Kidney (tissue), 14 donors: ENCODE measurements around the gene ZSWIM6. TPM values are rescaled to one million over a fixed set of nuclear protein-coding genes. Genes with fewer than 3 reads are reported as not detected.

Source experiments
- DNase-seq, 5 donors: peaks; one replicate each; pipeline ENCODE4 v3.0.0-alpha.2; 2013 to 2020
- FAIRE-seq: peaks from 2 replicates; lab custom pipeline; 2012; peaks lifted over from hg19 to GRCh38; lab: Jason Lieb, UNC
- H3K27ac ChIP-seq, 2 donors: one replicate each; pipeline ENCODE4 v1.7.0; 2013; ENCODE audit warnings: low read depth in 2 of 2, low read length in 2 of 2, inconsistent platforms in 1 of 2
- H3K27me3 ChIP-seq: one replicate; pipeline ENCODE4 v1.7.1; 2013; ENCODE audit warnings: low read length, inconsistent platforms; ENCODE audit not compliant: control insufficient read depth, insufficient read depth
- H3K36me3 ChIP-seq, 3 donors: one replicate each; pipeline versions ENCODE4 v1.7.0 to v1.7.1; 2013; ENCODE audit warnings: low read length in 3 of 3, control low read depth in 1 of 3, inconsistent platforms in 1 of 3; ENCODE audit not compliant: insufficient read depth in 3 of 3, control insufficient read depth in 2 of 3
- H3K4me1 ChIP-seq, 3 donors: one replicate each; pipeline versions ENCODE4 v1.7.0 to v1.7.1; 2013; ENCODE audit warnings: low read length in 3 of 3, inconsistent platforms in 1 of 3, low read depth in 1 of 3; ENCODE audit not compliant: control insufficient read depth in 2 of 3, insufficient read depth in 2 of 3
- H3K4me3 ChIP-seq, 3 donors: one replicate each; pipeline versions ENCODE4 v1.7.0 to v1.8.1; 2013; ENCODE audit warnings: low read length in 3 of 3, control low read depth in 1 of 3, inconsistent platforms in 1 of 3
- H3K9ac ChIP-seq, 3 donors: one replicate each; pipeline versions ENCODE4 v1.7.0 to v1.7.1; 2013; ENCODE audit warnings: low read length in 3 of 3, control low read depth in 1 of 3, inconsistent platforms in 1 of 3
- H3K9me3 ChIP-seq, 3 donors: one replicate each; pipeline versions ENCODE4 v1.7.0 to v1.7.1; 2013; ENCODE audit warnings: low read length in 3 of 3, control low read depth in 1 of 3, inconsistent platforms in 1 of 3; ENCODE audit not compliant: control insufficient read depth in 2 of 3, insufficient read depth in 1 of 3
- intact Hi-C: fragments of 100-400 bp; cut with DNase I; formaldehyde crosslinking; loops from one replicate; pipeline ENCODE4 v1.11.1; 2022
- polyA plus RNA-seq: library from polyadenylated mRNA; stranded (reverse); fragments of 350-450 nt; fragmentation: Illumina TruSeq; extraction: RNeasy Lipid Tissue Mini Kit (QIAGEN cat#74804); gene quantifications from one replicate; pipeline ENCODE4 v1.2.3, GENCODE V29; 2014; ENCODE audit warnings: low read depth, low replicate concordance; ENCODE audit not compliant: insufficient read depth
- total RNA-seq: library from RNA; stranded (reverse); fragmentation: NEBNext Ultra II Directional; extraction: Animal tissue kit (Norgen Biotek cat#: 25700); gene quantifications from one replicate; pipeline ENCODE4 v1.2.1, GENCODE V29; 2021
- TF ChIP-seq, protein P1 (sequence below): IDR thresholded peaks from 3 replicates; pipeline ENCODE4 v1.5.1; 2012; ENCODE audit warnings: mild to moderate bottlenecking, moderate library complexity, borderline replicate concordance; ENCODE audit not compliant: insufficient read depth; ENCODE audit errors: extremely low read depth
- donor health status: control.
- donor health status: control.
- donor health status: control.
- donor health status: control.
- donor health status: control.
- donor health status: DM: yes; HTN: yes; CAD: no.
- donor health status: Normal renal cell carcinoma (clear cell type).

The ZSWIM6 gene
- total and polyA plus RNA-seq, 2 donors from 2014 or later = 2.9 to 20.3 TPM

DNA sequence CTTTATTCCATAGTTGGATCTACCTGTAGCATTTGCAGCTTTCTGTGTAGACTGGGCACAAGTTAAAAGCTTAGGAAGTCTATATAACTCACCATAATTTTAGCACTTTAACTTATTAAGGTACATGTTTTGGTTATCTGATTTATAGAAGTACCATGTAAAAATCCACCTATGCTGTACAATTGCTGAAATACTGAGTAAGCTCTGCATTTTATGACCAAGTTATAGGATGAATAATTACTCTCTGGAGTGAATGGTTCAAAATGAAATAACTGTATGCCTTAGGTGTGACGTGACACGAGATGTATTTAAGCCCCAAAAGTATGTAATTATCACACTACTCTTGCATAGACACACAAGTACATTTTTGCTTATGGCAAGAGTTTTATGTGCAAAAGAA lies 22.1 kb downstream of the ZSWIM6 start:
- TF ChIP-seq, protein P1, sequence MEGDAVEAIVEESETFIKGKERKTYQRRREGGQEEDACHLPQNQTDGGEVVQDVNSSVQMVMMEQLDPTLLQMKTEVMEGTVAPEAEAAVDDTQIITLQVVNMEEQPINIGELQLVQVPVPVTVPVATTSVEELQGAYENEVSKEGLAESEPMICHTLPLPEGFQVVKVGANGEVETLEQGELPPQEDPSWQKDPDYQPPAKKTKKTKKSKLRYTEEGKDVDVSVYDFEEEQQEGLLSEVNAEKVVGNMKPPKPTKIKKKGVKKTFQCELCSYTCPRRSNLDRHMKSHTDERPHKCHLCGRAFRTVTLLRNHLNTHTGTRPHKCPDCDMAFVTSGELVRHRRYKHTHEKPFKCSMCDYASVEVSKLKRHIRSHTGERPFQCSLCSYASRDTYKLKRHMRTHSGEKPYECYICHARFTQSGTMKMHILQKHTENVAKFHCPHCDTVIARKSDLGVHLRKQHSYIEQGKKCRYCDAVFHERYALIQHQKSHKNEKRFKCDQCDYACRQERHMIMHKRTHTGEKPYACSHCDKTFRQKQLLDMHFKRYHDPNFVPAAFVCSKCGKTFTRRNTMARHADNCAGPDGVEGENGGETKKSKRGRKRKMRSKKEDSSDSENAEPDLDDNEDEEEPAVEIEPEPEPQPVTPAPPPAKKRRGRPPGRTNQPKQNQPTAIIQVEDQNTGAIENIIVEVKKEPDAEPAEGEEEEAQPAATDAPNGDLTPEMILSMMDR = no peak
- intact Hi-C loops = no loop called here
- H3K9me3 ChIP-seq = no peaks in the 10 kb centered on the region
- no peaks in the 10 kb centered on the region for H3K36me3 ChIP-seq
- DNase-seq (no peak), FAIRE-seq (no peak)
- peaks cover 0 to 8% (median 0%) of the 10 kb centered on the region in 3 donors for H3K4me1 ChIP-seq
- H3K4me3 ChIP-seq = no peak overlapping the region
- no peak overlapping the region for H3K9ac ChIP-seq
- no peak overlapping the region for H3K27ac ChIP-seq
- no peaks in the 10 kb centered on the region for H3K27me3 ChIP-seq

DNA sequence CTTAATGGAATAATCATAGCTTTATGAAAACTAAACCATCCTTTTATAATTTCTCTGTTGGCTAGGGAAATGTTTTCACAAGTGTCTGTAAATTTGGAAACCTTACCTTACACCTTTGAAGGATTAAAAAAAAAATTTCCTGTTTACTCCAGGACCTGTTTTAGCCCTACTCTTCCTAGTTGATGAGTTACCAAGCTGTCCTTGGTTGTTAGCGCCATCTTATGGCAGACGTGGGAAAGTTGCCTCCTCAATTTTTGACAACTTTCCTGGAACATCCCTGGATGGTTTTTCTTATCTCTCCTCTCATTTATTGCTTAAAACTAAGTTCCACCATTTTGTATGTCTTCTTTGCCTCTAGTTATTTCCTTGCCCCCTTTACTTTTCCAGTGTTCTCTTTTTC lies 25.7 kb downstream of the ZSWIM6 start:
- H3K9ac ChIP-seq = no peak overlapping the region
- H3K9me3 ChIP-seq = no peaks in the 10 kb centered on the region
- no peak for DNase-seq
- FAIRE-seq = no peak
- TF ChIP-seq, protein P1 = no peak
- no peak overlapping the region for H3K27ac ChIP-seq
- intact Hi-C loops = no loop called here
- H3K4me1 ChIP-seq = peaks cover 0 to 3% (median 0%) of the 10 kb centered on the region in 3 donors
- no peaks in the 10 kb centered on the region for H3K27me3 ChIP-seq
- H3K36me3 ChIP-seq = no peaks in the 10 kb centered on the region
- no peak overlapping the region for H3K4me3 ChIP-seq

DNA sequence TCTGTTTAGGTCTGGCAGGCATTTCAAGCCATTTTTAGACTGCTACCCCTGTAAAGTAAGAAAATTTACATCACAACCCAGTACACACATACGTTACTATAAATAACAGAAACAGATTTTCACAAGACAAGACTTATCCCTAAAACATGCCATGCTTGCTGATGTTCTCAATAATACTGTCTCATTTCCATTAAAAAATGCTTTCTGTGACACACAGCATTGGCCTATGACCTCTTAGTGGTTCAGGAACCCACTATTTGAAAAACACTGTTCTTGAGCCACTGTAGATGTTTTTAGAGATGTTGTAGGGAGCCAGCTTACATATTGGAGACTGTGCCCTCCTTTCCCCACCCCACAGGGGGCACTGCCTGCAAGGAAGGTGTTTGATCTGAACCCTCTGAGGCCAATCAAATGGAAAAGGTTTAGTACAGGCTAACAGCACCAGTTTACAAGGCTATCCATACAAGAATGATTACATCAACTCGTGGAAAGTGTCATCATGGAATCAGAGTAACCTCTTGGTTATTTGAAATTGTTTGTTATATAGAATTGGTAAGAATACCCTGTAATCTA lies 30.8 kb downstream of the ZSWIM6 start:
- TF ChIP-seq, protein P1 = no peak
- H3K4me3 ChIP-seq = no peak overlapping the region
- no peak overlapping the region for H3K9ac ChIP-seq
- no peaks in the 10 kb centered on the region for H3K4me1 ChIP-seq
- intact Hi-C loops = no loop called here
- no peak overlapping the region for H3K27ac ChIP-seq
- no peaks in the 10 kb centered on the region for H3K27me3 ChIP-seq
- FAIRE-seq (no peak), DNase-seq (no peak)
- H3K9me3 ChIP-seq = no peaks in the 10 kb centered on the region
- H3K36me3 ChIP-seq = no peaks in the 10 kb centered on the region
